GM06990 (cell line): ENCODE results near the gene RRP15.

ENCODE experiments used
- DNase-seq: peaks from one replicate; pipeline ENCODE4 v3.0.0-alpha.2; 2011; ENCODE audit not compliant: insufficient read length; ENCODE audit errors: extremely low read depth
- H3K27me3 ChIP-seq: replicated peaks from 2 replicates; pipeline ENCODE4 v1.6.0; 2011; ENCODE audit warnings: low read length; ENCODE audit not compliant: control insufficient read depth, insufficient read depth
- H3K36me3 ChIP-seq: 2 replicates; pipeline ENCODE4 v1.5.1; 2011; ENCODE audit warnings: low read length; ENCODE audit not compliant: control insufficient read depth, insufficient read depth
- H3K4me3 ChIP-seq: replicated peaks from 2 replicates; pipeline ENCODE4 v1.5.1; 2011; ENCODE audit warnings: low read depth, mild to moderate bottlenecking, control low read depth, low read length
- TF ChIP-seq, protein P1 (sequence below): IDR thresholded peaks from 2 replicates; pipeline ENCODE4 v1.5.1; 2011; ENCODE audit warnings: low read length, control low read depth, mild to moderate bottlenecking, inconsistent platforms; ENCODE audit not compliant: insufficient read depth, poor library complexity, severe bottlenecking

The RRP15 gene

DNA sequence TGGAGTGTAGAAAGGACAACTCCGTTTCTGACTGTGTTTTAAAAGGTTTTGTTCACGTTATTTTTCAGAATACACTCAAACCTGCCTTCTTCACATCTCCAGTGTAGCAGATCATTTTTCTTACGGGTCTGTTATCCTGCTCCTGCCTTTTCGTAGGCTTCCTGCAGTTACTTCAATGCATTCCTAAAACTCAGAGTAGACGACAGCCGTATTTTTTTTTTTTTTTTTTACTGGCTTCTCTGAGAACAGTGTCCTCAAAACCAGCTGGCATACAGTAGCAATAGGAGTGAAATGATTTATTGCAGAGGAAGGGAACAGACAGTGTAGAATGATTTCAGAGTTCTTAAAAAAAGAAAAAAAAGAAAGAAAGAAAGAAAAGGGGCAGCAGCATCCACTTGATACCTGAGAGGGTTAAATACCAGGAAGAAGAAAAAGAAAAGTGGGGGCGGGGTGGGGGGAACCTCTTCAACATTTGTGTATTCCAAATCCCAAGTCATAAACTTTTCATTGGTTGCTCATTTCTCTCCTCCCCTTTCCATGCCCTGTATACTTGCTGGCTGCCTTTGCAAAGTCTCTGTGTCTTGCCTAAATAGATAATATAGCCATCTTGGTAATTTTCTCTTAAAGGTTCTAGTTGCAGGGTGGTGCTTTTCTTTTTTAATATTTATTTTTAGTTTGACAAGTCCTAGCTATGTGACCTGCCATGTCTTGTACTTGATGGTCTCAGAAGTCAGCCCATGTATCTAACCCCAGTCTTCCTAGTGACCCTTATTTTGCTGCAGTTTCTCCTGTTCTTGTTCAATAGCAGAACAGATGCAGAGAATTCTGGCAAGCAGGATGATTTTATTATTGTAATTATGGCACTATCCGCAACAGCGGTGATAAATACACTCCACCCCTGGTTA lies 62.9 kb downstream of the RRP15 start:
- Histone ChIP-seq H3K4me3 (no peak overlapping the region), H3K36me3 (no peaks in the 10 kb centered on the region), H3K27me3 (0 out of 2 replicates have a peak, but pooled peaks cover 2% of the 10 kb centered on the region)
- DNase-seq: no peak
- TF ChIP-seq, protein P1, sequence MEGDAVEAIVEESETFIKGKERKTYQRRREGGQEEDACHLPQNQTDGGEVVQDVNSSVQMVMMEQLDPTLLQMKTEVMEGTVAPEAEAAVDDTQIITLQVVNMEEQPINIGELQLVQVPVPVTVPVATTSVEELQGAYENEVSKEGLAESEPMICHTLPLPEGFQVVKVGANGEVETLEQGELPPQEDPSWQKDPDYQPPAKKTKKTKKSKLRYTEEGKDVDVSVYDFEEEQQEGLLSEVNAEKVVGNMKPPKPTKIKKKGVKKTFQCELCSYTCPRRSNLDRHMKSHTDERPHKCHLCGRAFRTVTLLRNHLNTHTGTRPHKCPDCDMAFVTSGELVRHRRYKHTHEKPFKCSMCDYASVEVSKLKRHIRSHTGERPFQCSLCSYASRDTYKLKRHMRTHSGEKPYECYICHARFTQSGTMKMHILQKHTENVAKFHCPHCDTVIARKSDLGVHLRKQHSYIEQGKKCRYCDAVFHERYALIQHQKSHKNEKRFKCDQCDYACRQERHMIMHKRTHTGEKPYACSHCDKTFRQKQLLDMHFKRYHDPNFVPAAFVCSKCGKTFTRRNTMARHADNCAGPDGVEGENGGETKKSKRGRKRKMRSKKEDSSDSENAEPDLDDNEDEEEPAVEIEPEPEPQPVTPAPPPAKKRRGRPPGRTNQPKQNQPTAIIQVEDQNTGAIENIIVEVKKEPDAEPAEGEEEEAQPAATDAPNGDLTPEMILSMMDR: no peak

DNA sequence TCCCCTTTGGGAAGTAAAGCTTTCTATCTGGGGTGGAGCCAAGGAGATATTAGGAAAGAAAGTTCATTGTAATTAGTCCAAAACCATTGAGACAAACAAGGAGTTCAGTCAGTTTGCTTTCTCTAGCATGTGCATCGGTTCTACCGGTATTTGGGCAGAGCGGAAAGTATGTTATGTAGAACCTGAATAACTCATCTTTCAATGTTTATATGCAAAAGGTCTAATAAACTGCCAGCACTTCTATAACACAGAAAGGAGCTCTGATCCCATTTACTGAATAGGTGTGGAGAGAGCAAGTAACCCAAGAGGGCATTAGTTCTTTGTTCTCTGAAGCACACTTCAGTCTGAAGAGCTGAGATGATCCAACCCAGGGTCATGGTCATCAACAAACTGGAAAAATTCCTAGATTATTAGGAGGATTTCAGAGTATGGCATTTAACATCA lies 63.6 kb downstream of the RRP15 start:
- TF ChIP-seq, protein P1: no peak
- DNase-seq: no peak
- no peaks in the 10 kb centered on the region for H3K36me3 ChIP-seq
- H3K27me3 ChIP-seq: 0 out of 2 replicates have a peak, but pooled peaks cover 2% of the 10 kb centered on the region
- H3K4me3 ChIP-seq: no peak overlapping the region

DNA sequence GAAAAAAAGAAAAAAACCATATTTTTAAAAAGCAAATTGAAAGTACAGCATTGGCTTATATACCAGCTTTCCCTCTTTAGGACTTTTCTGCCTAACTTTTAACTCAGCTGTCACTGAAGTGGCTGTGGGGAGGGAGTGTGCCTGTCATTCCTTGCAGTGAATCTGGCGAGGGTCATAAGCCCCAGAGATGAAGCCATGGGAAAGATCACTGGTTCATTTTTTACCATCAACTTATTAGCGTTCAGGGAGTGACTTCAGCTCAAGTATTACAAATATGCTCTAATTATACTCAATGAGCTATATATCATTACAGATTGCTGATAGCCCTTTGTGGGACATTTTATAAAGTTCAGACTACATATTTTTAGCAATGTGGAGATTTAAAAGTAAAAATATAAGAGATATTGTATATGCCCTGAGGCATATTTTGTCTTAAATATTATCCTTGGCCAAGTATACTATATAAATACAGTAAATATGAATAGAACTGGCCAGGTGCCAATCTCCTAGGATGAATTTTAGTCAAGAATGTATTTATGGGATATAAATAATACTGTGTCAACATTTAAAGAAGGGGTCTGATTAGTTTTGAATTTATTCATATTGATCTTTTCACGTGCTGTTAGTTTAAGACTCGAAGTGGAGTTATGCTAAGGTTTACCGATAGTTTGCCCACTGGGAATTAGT lies 64.4 kb downstream of the RRP15 start:
- DNase-seq: no peak
- TF ChIP-seq, protein P1: no peak
- H3K27me3 ChIP-seq: 0 out of 2 replicates have a peak, but pooled peaks cover 2% of the 10 kb centered on the region

DNA sequence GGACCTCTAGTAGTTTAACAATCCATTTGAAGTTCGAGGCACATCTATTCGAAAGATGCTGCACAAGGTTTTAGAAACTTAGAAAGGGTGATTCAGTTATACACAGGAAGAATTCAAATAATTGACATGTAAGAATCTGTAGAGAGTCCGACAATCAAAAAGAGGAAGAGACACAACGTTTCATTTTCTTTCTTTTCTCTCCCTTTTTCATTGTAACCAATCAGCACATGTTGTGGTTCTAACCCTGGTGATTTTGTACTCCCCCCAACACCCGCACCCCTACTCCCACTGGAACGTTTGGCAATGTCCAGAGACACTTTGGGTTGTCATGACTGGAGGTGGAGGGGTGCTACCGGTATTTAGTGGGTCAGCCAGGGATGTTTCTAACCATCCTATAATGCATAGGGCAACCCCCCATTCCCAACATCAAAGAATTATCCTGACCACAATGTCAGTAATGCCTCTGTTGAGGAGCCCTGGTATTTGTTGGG lies 65.0 kb downstream of the RRP15 start:
- no peak for DNase-seq

More for the DNA sequence above, 64.4 kb downstream of the RRP15 start:
- no peak overlapping the region for H3K4me3 ChIP-seq
- no peaks in the 10 kb centered on the region for H3K36me3 ChIP-seq

DNA sequence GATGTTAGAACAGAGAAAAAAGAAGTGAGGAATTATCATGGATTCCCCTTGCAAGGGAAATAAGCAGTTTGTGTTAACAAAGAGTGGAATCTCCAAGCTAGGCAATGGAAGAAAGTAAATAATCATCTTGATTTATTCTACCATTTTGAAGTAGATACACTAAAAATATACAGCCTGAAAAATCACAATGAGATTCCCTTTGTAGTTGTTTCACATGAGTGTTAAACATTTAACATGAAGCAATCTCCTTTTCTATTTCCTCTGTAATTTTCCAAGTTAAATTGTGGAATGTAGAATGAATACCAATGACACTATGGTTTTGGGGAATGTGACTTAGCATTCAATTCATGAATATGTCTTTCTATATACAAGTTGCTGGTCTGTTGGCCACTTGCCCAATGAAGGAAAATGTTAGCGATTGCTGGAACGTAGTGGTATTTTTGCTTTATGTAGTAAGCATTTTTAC lies 65.7 kb downstream of the RRP15 start:
- no peak overlapping the region for H3K4me3 ChIP-seq
- no peak for DNase-seq
- no peaks in the 10 kb centered on the region for H3K36me3 ChIP-seq
- no peaks in the 10 kb centered on the region for H3K27me3 ChIP-seq
- TF ChIP-seq, protein P1: no peak

More for the DNA sequence above, 65.0 kb downstream of the RRP15 start:
- TF ChIP-seq, protein P1: no peak
- 0 out of 2 replicates have a peak, but pooled peaks cover 2% of the 10 kb centered on the region for H3K27me3 ChIP-seq
- H3K36me3 ChIP-seq: no peaks in the 10 kb centered on the region
- H3K4me3 ChIP-seq: no peak overlapping the region
